Thoracic aorta (tissue), 2 donors: ENCODE data around the gene C11orf68. TPM values are rescaled to one million over a fixed set of nuclear protein-coding genes. Genes with fewer than 3 reads are reported as not detected.
A peak's percentile ranks its signal among the peaks of the same experiment; 100 is the strongest.

ENCODE experiments used
- ATAC-seq: fragments of 150-250 bp; one replicate; pipeline ENCODE4 v1.8.0; 2017; ENCODE audit warnings: low read depth; ENCODE audit not compliant: insufficient number of reproducible peaks, low FRiP score
- DNase-seq: peaks from one replicate; pipeline ENCODE4 v3.0.0-alpha.2; 2020; ENCODE audit warnings: low spot score
- H3K27ac ChIP-seq, 2 donors: fragments of 200-600 bp; sonication (generic); 1 replicate in 1 of 2; 2 replicates in 1 of 2; pipeline ENCODE4 v1.5.1; 2016; ENCODE audit warnings: mild to moderate bottlenecking in 2 of 2, moderate library complexity in 2 of 2
- H3K27me3 ChIP-seq: fragments of 200-600 bp; sonication (generic); replicated peaks from 2 replicates; pipeline ENCODE4 v1.6.0; 2016; ENCODE audit warnings: mild to moderate bottlenecking; ENCODE audit not compliant: insufficient read depth
- H3K36me3 ChIP-seq: fragments of 200-600 bp; sonication (generic); one replicate; pipeline ENCODE4 v1.5.1; 2016
- H3K4me1 ChIP-seq, 2 donors: fragments of 200-600 bp; sonication (generic); 1 replicate in 1 of 2; 2 replicates in 1 of 2; pipeline versions ENCODE4 v1.5.1 to v1.6.0; 2016; ENCODE audit warnings: low read depth in 2 of 2, mild to moderate bottlenecking in 1 of 2; ENCODE audit not compliant: control insufficient read depth in 1 of 2
- H3K4me3 ChIP-seq: fragments of 200-600 bp; sonication (generic); 2 replicates; pipeline ENCODE4 v1.5.1; 2016; ENCODE audit warnings: mild to moderate bottlenecking
- H3K9me3 ChIP-seq: fragments of 200-600 bp; sonication (generic); 2 replicates; pipeline ENCODE4 v1.5.1; 2016
- total RNA-seq, 2 donors: library from RNA; depleted of rRNA; stranded (reverse); fragments of >200 nt; gene quantifications; one replicate each; pipeline versions ENCODE4 v1.1.0 to v1.2.3, GENCODE V29; 2016
- TF ChIP-seq, protein P1 (sequence below): fragments of 200-600 bp; sonication (generic); IDR thresholded peaks from one replicate; pipeline ENCODE4 v1.5.1; 2019; ENCODE audit warnings: antibody characterized with exemption

Gene C11orf68
- total RNA-seq, 2 donors from 2014 or later: 16.3 to 27.9 TPM

DNA sequence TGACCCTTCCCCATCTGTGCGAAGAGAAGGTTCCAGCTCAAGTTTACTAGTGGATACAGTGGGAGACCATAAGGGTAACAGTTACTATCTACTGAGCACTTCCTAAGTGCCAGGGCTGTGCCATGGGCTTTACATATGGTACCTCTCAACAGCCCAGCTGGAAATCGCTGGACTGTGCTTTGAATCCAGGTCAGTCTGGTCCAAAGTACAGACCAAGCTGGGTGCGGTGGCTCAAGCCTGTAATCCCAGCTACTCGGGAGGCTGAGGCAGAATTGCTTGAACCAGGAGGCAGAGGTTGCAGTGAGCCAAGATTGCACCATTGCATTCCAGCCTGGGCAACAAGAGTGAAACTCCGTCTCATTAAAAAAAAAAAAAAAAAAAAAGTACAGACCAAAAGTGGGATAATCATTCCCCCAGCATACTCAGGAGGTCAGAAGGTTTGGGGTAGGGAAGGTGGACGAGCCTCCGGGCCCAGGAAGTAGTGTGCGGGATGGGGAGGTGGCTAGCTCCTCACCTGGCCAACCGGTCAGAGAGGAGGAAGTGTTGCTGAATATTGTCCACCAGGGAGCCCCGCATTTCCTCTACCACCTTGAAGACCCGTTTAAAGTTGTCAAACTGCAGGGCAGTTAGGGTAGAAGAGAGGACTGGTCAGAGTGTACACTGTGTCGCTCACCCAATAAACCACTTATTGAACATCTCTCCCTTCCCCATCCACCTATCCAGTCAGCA lies 32.9 kb downstream of the C11orf68 start:
- no peak overlapping the region for H3K4me3 ChIP-seq
- H3K9me3 ChIP-seq: no peaks in the 10 kb centered on the region
- no peak overlapping the region for H3K27ac ChIP-seq
- no peak for DNase-seq
- no peaks in the 10 kb centered on the region for H3K27me3 ChIP-seq
- H3K4me1 ChIP-seq: peaks cover 11 to 34% of the 10 kb centered on the region in 2 donors
- no peak for ATAC-seq
- H3K36me3 ChIP-seq: peaks cover 16% of the 10 kb centered on the region
- TF ChIP-seq, protein P1, sequence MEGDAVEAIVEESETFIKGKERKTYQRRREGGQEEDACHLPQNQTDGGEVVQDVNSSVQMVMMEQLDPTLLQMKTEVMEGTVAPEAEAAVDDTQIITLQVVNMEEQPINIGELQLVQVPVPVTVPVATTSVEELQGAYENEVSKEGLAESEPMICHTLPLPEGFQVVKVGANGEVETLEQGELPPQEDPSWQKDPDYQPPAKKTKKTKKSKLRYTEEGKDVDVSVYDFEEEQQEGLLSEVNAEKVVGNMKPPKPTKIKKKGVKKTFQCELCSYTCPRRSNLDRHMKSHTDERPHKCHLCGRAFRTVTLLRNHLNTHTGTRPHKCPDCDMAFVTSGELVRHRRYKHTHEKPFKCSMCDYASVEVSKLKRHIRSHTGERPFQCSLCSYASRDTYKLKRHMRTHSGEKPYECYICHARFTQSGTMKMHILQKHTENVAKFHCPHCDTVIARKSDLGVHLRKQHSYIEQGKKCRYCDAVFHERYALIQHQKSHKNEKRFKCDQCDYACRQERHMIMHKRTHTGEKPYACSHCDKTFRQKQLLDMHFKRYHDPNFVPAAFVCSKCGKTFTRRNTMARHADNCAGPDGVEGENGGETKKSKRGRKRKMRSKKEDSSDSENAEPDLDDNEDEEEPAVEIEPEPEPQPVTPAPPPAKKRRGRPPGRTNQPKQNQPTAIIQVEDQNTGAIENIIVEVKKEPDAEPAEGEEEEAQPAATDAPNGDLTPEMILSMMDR: no peak

DNA sequence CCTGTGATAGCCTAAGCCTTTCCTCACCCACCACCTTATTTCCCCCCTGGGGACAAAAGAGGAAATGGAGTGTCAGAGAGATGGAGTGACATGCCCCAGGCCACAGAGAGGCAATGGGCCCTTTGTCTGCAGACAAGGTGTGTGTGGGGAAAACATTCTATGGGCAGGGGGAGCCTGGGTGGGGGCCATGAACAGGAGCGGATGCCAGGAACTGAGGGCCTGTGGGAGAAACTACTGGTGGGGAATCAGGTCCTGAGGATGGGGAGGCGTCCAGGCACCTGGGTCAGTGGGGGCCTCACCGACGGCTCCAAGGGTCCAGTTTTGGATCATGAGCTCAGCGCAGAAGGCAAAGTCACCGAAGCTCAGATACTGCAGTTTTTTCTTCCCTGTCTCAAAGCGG lies 33.6 kb downstream of the C11orf68 start:
- H3K4me1 ChIP-seq: peaks cover 11 to 34% of the 10 kb centered on the region in 2 donors
- TF ChIP-seq, protein P1: no peak
- H3K36me3 ChIP-seq: peaks cover 16% of the 10 kb centered on the region
- ATAC-seq: no peak
- no peak overlapping the region for H3K27ac ChIP-seq
- no peak for DNase-seq
- no peak overlapping the region for H3K4me3 ChIP-seq
- H3K9me3 ChIP-seq: no peaks in the 10 kb centered on the region
- H3K27me3 ChIP-seq: no peaks in the 10 kb centered on the region

DNA sequence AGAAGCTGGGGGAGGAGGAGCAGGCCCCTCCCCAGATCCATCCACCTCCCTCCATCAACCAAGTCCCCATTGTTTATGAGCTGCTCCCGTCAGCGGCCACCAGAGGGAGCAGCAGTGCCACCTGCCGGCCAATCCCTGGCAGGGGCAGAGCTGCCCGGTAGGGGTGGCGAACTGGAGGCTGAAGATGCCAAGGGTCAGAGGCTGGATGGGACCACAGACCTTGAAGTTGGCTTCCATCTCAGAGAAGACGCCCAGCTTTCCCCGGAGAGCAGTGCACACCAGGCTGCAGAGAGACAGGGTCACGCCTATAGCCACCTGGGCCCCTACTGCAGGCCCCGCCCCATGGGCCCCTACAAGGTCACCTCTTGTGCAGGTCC lies 34.2 kb downstream of the C11orf68 start:
- Histone ChIP-seq H3K4me1 (peaks cover 11 to 30% of the 10 kb centered on the region in 2 donors), H3K27me3 (no peaks in the 10 kb centered on the region), H3K36me3 (peaks cover 16% of the 10 kb centered on the region), H3K4me3 (no peak overlapping the region), H3K9me3 (no peaks in the 10 kb centered on the region), H3K27ac (no peak overlapping the region)
- ATAC-seq (no peak), DNase-seq (no peak)
- TF ChIP-seq, protein P1: peak; percentile 97

DNA sequence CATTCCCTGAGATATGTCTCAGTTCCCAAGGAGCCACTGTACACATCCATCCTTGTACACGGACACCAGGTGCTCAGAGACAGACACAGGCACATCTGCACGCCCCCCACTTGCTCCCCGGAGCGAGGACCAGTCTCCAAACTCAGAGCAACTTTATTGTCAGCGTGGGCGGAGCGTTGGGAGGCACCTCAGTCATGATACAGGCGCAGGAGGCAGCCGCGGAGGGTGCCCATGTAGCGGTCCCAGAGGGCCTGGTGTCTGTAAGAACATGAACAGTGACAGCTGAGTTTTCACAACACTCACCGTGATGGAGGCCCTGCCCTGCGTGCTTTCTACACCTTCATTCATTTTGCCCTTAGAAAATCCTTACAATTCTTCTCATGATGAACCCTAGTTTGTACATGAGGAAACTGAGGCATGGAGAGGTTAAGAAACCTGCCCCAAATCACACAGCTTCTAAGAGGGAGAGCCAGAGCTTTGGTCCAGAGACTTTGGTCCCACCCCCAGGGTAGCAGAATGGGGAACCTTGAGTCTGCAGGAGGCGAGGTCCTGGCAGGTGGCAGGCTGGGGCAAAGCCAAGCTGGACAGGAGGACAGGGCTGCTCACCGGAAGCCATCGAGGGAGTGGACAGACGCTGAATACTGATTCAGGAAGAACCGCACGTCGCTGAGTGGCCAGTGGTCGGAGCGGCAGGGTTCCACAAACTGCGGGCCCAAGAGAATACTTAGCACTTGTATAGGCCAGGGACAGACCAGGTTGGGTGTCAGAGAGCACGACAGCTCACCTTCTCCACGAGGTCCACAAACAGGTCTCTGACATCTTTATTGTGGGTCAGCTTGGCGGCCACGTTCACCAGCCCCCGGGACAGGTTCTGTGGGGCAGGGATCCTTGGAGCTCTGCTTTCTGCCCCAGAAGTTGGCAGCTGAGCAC lies 34.8 kb downstream of the C11orf68 start:
- Histone ChIP-seq H3K9me3 (no peaks in the 10 kb centered on the region), H3K27me3 (no peaks in the 10 kb centered on the region), H3K36me3 (peaks cover 16% of the 10 kb centered on the region), H3K4me1 (peaks cover 11 to 23% of the 10 kb centered on the region in 2 donors), H3K27ac (no peak overlapping the region), H3K4me3 (no peak overlapping the region)
- ATAC-seq (no peak), DNase-seq (no peak)
- TF ChIP-seq, protein P1: no peak
